Neuronal stem cell (in vitro differentiated cells): ENCODE data around the gene ATP8A2.

Experiments
- DNase-seq: peaks from one replicate; pipeline ENCODE4 v3.0.0-alpha.2; 2013; ENCODE audit warnings: low spot score
- H2AFZ ChIP-seq: one replicate; pipeline ENCODE4 v1.6.1; 2013; ENCODE audit warnings: mild to moderate bottlenecking, low read length, inconsistent platforms
- H2AK5ac ChIP-seq: 2 replicates; pipeline ENCODE4 v1.6.1; 2013; ENCODE audit warnings: low read depth, mild to moderate bottlenecking, inconsistent platforms, low read length, moderate library complexity, mixed read lengths
- H2BK120ac ChIP-seq: 2 replicates; pipeline ENCODE4 v1.6.1; 2013; ENCODE audit warnings: low read depth, mild to moderate bottlenecking, inconsistent platforms, low read length, moderate library complexity, mixed read lengths
- H2BK12ac ChIP-seq: one replicate; pipeline ENCODE4 v1.6.1; 2013; ENCODE audit warnings: low read length, inconsistent platforms
- H2BK15ac ChIP-seq: 2 replicates; pipeline ENCODE4 v1.6.1; 2013; ENCODE audit warnings: mild to moderate bottlenecking, low read length, inconsistent platforms, mixed read lengths
- H2BK5ac ChIP-seq: one replicate; pipeline ENCODE4 v1.6.1; 2013; ENCODE audit warnings: inconsistent platforms, mild to moderate bottlenecking, low read length, moderate library complexity
- H3K14ac ChIP-seq: one replicate; pipeline ENCODE4 v1.6.1; 2013; ENCODE audit warnings: low read length, inconsistent platforms
- H3K18ac ChIP-seq: 2 replicates; pipeline ENCODE4 v1.6.1; 2013; ENCODE audit warnings: low read length, inconsistent platforms
- H3K23ac ChIP-seq: 2 replicates; pipeline ENCODE4 v1.6.1; 2013; ENCODE audit warnings: low read depth, mild to moderate bottlenecking, mixed read lengths, low read length, inconsistent platforms; ENCODE audit not compliant: poor library complexity
- H3K27ac ChIP-seq: replicated peaks from 3 replicates; pipeline ENCODE4 v1.5.1; 2013; ENCODE audit warnings: low read length, inconsistent platforms
- H3K27me3 ChIP-seq, 3 experiments: 2 replicates each; pipeline ENCODE4 v1.6.1; 2013; ENCODE audit warnings: low read length in 3 of 3, mild to moderate bottlenecking in 2 of 3, inconsistent platforms in 1 of 3, low read depth in 1 of 3, mixed read lengths in 1 of 3, moderate library complexity in 1 of 3; ENCODE audit not compliant: control insufficient read depth in 3 of 3, insufficient read depth in 3 of 3
- H3K36me3 ChIP-seq, 2 donors: replicated peaks in 1 of 2; 2 replicates each; pipeline ENCODE4 v1.6.1; 2013; ENCODE audit warnings: low read length in 2 of 2; ENCODE audit not compliant: control insufficient read depth in 2 of 2, insufficient read depth in 2 of 2
- H3K4ac ChIP-seq: 2 replicates; pipeline ENCODE4 v1.6.1; 2013; ENCODE audit warnings: inconsistent platforms, mild to moderate bottlenecking, low read length, moderate library complexity
- H3K4me1 ChIP-seq, 2 donors: 1 replicate in 1 of 2; 2 replicates in 1 of 2; pipeline ENCODE4 v1.6.1; 2013; ENCODE audit warnings: low read length in 2 of 2, low read depth in 1 of 2; ENCODE audit not compliant: control insufficient read depth in 2 of 2, insufficient read depth in 1 of 2
- H3K4me2 ChIP-seq: one replicate; pipeline ENCODE4 v1.6.1; 2013; ENCODE audit warnings: mild to moderate bottlenecking, low read length, inconsistent platforms; ENCODE audit not compliant: insufficient read depth, poor library complexity, severe bottlenecking
- H3K4me3 ChIP-seq, 2 donors: 2 replicates each; pipeline ENCODE4 v1.5.1; 2013; ENCODE audit warnings: low read length in 2 of 2, mild to moderate bottlenecking in 2 of 2, inconsistent platforms in 1 of 2, moderate library complexity in 1 of 2
- H3K79me1 ChIP-seq: one replicate; pipeline ENCODE4 v1.6.1; 2013; ENCODE audit warnings: low read depth, mild to moderate bottlenecking, inconsistent platforms, low read length, moderate library complexity
- H3K9ac ChIP-seq: one replicate; pipeline ENCODE4 v1.6.1; 2013; ENCODE audit warnings: mild to moderate bottlenecking, low read depth, low read length, inconsistent platforms; ENCODE audit not compliant: poor library complexity
- H3K9me3 ChIP-seq, 2 donors: replicated peaks in 1 of 2; 2 replicates each; pipeline versions ENCODE3 to v1.6.1; 2013; ENCODE audit warnings: low read length in 2 of 2, mild to moderate bottlenecking in 2 of 2, inconsistent platforms in 1 of 2, low read depth in 1 of 2, mixed read lengths in 1 of 2, moderate library complexity in 1 of 2; ENCODE audit not compliant: control insufficient read depth in 2 of 2, insufficient read depth in 1 of 2
- H4K8ac ChIP-seq: one replicate; pipeline ENCODE4 v1.6.1; 2013; ENCODE audit warnings: low read depth, mild to moderate bottlenecking, inconsistent platforms, low read length, moderate library complexity
- H4K91ac ChIP-seq: one replicate; pipeline ENCODE4 v1.6.1; 2013; ENCODE audit warnings: low read length, low read depth, mild to moderate bottlenecking, inconsistent platforms; ENCODE audit not compliant: poor library complexity
- WGBS, 2 donors: extraction: QIAGEN DNeasy Blood & Tissue Kit; methylation state at CpG; one replicate each; pipeline ENCODE4 v1.1.7; 2013; ENCODE audit warnings: missing lambda C conversion rate in 2 of 2, mixed read lengths in 1 of 2; ENCODE audit not compliant: insufficient read length in 2 of 2, insufficient replicate concordance in 1 of 2; ENCODE audit errors: extremely low coverage in 2 of 2; 5-methylcytosine and 5-hydroxymethylcytosine counted together

Gene ATP8A2

GRCh38 chr13:25719666-25720065, 347.9 kb downstream of the ATP8A2 start:
- H3K9ac ChIP-seq: no peak overlapping the region
- DNase-seq: no peak
- H3K27me3 ChIP-seq: no peaks in the 10 kb centered on the region
- no peak overlapping the region for H3K4me3 ChIP-seq
- H3K14ac ChIP-seq: no peak overlapping the region
- H3K27ac ChIP-seq: no peak overlapping the region
- H2AK5ac ChIP-seq: no peak overlapping the region
- no peak overlapping the region for H2BK12ac ChIP-seq
- no peak overlapping the region for H3K4ac ChIP-seq
- H3K18ac ChIP-seq: no peak overlapping the region
- no peak overlapping the region for H3K23ac ChIP-seq
- H2BK15ac ChIP-seq: no peak overlapping the region
- no peak overlapping the region for H4K8ac ChIP-seq
- H3K9me3 ChIP-seq: no peaks in the 10 kb centered on the region
- no peak overlapping the region for H3K4me2 ChIP-seq
- no peaks in the 10 kb centered on the region for H3K36me3 ChIP-seq
- H3K79me1 ChIP-seq: no peaks in the 10 kb centered on the region
- no peak overlapping the region for H2BK120ac ChIP-seq
- no CpG with 5 or more reads among the region's 2 CpGs for WGBS, 2 donors
- no peak overlapping the region for H2AFZ ChIP-seq
- H4K91ac ChIP-seq: no peak overlapping the region
- H3K4me1 ChIP-seq: no peaks in the 10 kb centered on the region
- H2BK5ac ChIP-seq: no peak overlapping the region

DNA sequence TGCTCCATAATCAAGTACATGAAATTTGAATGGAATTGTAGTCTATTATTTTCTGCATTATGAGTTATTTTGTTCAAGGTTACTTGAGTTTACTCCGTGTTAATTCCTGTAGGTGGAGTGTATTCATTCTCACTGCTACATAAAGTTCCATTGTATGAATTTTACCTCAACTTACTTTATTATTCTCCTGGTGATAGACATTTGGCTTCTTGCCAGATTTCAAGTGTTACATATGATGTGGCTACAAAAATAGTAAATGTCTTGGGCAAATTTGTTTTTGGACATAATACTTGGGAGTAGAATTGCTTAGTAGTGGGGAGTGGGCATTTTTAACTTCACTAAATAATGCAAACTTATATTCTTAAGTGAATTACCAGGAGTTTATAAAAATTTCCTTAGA, 351.1 kb downstream of the ATP8A2 start:
- H3K4me3 ChIP-seq: no peak overlapping the region
- H3K9ac ChIP-seq: no peak overlapping the region
- no peak overlapping the region for H2AK5ac ChIP-seq
- no CpG with 5 or more reads among the region's 1 CpG for WGBS, 2 donors
- no peak overlapping the region for H3K27ac ChIP-seq
- H3K4me2 ChIP-seq: no peak overlapping the region
- H2BK5ac ChIP-seq: no peak overlapping the region
- H3K4ac ChIP-seq: no peak overlapping the region
- H2BK12ac ChIP-seq: no peak overlapping the region
- H3K27me3 ChIP-seq: no peaks in the 10 kb centered on the region
- H2BK15ac ChIP-seq: no peak overlapping the region
- no peaks in the 10 kb centered on the region for H3K4me1 ChIP-seq
- H4K91ac ChIP-seq: no peak overlapping the region
- no peak overlapping the region for H3K14ac ChIP-seq
- H3K36me3 ChIP-seq: no peaks in the 10 kb centered on the region
- H2BK120ac ChIP-seq: no peak overlapping the region
- no peak overlapping the region for H4K8ac ChIP-seq
- no peak overlapping the region for H3K23ac ChIP-seq
- no peaks in the 10 kb centered on the region for H3K9me3 ChIP-seq
- no peak overlapping the region for H3K18ac ChIP-seq
- no peaks in the 10 kb centered on the region for H3K79me1 ChIP-seq
- H2AFZ ChIP-seq: no peak overlapping the region
- DNase-seq: no peak

DNA sequence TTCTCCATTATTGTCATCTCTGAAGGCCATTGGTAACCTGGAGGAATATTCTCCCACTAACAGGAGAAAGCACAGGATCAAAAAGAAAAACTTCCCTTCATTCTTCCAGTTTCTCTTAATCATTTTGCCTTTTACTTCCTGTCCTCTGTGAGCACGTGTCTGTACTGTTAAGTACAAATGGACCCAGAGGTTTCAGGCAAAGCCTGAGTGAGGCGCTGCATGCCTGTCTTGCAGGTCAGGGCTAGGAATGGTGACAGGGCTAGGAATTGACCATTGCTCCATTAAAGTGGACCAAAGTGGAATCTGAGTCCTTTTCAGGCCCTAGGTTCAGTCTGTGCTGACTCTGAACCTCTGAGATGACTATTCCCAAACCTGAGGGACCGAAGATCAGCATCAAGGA, 353.3 kb downstream of the ATP8A2 start:
- Histone ChIP-seq H3K14ac (no peak overlapping the region), H3K9me3 (no peaks in the 10 kb centered on the region), H3K27me3 (no peaks in the 10 kb centered on the region), H3K27ac (no peak overlapping the region), H2BK120ac (no peak overlapping the region), H2BK15ac (no peak overlapping the region), H3K23ac (no peak overlapping the region), H3K79me1 (no peaks in the 10 kb centered on the region), H3K36me3 (no peaks in the 10 kb centered on the region), H3K4ac (no peak overlapping the region), H4K91ac (no peak overlapping the region), H3K4me3 (no peak overlapping the region), H2AFZ (no peak overlapping the region), H3K18ac (no peak overlapping the region), H3K9ac (no peak overlapping the region), H4K8ac (no peak overlapping the region), H3K4me1 (no peaks in the 10 kb centered on the region), H2AK5ac (no peak overlapping the region), H3K4me2 (no peak overlapping the region), H2BK5ac (no peak overlapping the region), H2BK12ac (no peak overlapping the region)
- WGBS, 2 donors: no CpG with 5 or more reads among the region's 3 CpGs
- DNase-seq: no peak

DNA sequence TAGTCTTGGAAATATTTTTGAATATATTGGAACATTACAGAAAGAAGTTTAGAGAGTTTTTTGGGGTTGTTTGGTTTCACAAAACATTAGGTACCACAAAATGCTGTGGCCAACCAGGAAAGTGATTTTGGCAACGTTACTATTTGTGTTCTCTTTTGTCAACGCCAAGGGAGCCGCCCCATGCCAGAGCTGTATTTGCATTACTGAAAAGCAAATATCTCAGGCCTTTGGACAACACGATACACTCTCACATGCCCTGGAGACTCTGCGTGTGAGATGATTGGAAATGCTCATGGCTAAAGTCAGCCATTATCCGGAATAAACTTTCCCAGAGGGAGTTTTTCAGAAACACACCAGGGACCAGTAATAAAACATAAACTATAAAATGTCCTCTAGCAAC, 355.5 kb downstream of the ATP8A2 start:
- H3K23ac ChIP-seq: no peak overlapping the region
- no peak overlapping the region for H3K27ac ChIP-seq
- H2BK5ac ChIP-seq: no peak overlapping the region
- H2BK15ac ChIP-seq: no peak overlapping the region
- no peak overlapping the region for H2AFZ ChIP-seq
- no peak overlapping the region for H3K4me2 ChIP-seq
- H3K9me3 ChIP-seq: no peaks in the 10 kb centered on the region
- H2AK5ac ChIP-seq: no peak overlapping the region
- no peak overlapping the region for H2BK120ac ChIP-seq
- no peaks in the 10 kb centered on the region for H3K27me3 ChIP-seq
- DNase-seq: no peak
- no peaks in the 10 kb centered on the region for H3K36me3 ChIP-seq
- H3K14ac ChIP-seq: no peak overlapping the region
- H3K9ac ChIP-seq: no peak overlapping the region
- no peak overlapping the region for H4K91ac ChIP-seq
- H3K4ac ChIP-seq: no peak overlapping the region
- H2BK12ac ChIP-seq: no peak overlapping the region
- H3K4me1 ChIP-seq: peaks cover 0 to 4% of the 10 kb centered on the region in 2 donors
- H3K4me3 ChIP-seq: no peak overlapping the region
- no peak overlapping the region for H4K8ac ChIP-seq
- no CpG with 5 or more reads among the region's 6 CpGs for WGBS, 2 donors
- H3K18ac ChIP-seq: no peak overlapping the region
- H3K79me1 ChIP-seq: no peaks in the 10 kb centered on the region
